Measurements from ENCODE around the gene PREX1.

DNA sequence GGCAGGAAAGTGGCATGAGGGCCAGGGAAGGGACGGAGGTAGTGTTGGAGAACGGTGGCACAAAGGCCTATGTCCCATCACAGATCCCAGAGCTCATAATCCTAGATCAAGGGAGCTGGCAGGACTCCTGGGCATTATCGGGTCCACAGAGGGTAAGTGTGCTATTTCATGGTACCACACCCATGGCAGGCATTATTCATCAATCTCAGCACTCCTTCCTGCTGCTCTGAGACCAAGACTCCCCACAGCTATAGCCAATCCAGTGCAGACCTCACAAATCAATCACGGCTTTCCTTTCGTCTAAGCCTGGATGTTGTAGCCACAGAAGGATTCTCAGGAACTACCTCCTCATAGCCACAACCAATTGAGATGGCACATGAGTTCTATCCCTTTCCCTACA lies 187.9 kb downstream of the PREX1 start:
- TF ChIP-seq POLR2AphosphoS5 (IDR thresholded peaks at IDR 0.05) (no peak), POLR2A (IDR thresholded peaks at IDR 0.05) (no peak)
- TF ChIP-seq, protein P1, sequence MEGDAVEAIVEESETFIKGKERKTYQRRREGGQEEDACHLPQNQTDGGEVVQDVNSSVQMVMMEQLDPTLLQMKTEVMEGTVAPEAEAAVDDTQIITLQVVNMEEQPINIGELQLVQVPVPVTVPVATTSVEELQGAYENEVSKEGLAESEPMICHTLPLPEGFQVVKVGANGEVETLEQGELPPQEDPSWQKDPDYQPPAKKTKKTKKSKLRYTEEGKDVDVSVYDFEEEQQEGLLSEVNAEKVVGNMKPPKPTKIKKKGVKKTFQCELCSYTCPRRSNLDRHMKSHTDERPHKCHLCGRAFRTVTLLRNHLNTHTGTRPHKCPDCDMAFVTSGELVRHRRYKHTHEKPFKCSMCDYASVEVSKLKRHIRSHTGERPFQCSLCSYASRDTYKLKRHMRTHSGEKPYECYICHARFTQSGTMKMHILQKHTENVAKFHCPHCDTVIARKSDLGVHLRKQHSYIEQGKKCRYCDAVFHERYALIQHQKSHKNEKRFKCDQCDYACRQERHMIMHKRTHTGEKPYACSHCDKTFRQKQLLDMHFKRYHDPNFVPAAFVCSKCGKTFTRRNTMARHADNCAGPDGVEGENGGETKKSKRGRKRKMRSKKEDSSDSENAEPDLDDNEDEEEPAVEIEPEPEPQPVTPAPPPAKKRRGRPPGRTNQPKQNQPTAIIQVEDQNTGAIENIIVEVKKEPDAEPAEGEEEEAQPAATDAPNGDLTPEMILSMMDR (IDR thresholded peaks at IDR 0.05): no peak
